ENCODE measurements around the gene PHF19. TPM values are rescaled to one million over a fixed set of nuclear protein-coding genes. Genes with fewer than 3 reads are reported as not detected.
A peak's percentile ranks its signal among the peaks of the same experiment; 100 is the strongest.

Gene PHF19
- total and polyA plus RNA-seq, 10 of the 15 experiments (the other 5 are each of a cell fraction or from before 2014, with no cell fraction given), result 26.0 to 133 (median 87.7) TPM

DNA sequence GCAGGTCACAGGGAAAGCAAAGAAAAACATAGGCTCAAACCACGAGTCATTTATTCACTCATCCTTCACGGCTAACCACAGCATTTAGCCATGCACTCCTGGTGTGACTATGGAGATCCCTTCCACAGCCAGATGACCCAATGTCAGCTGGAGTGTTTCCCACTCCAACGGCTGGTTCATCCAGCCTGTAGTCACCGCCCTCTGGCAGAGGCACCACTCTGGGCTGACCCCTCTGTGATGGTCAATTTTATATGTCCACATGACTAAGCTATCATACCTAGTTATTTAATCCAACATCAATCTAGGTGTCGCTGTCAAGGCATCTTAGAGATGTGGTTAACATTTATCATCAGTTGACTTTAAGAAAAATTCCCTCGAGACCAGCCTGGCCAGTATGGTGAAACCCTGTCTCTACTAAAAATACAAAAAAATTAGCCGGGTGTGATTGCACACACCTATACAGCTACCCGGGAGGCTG, 9.5 kb upstream of the PHF19 start (continued):
- TF ChIP-seq POLR2AphosphoS5 (IDR thresholded peaks at IDR 0.05; ENCODE audit: low read length), result no peak
- TF ChIP-seq, protein P1, sequence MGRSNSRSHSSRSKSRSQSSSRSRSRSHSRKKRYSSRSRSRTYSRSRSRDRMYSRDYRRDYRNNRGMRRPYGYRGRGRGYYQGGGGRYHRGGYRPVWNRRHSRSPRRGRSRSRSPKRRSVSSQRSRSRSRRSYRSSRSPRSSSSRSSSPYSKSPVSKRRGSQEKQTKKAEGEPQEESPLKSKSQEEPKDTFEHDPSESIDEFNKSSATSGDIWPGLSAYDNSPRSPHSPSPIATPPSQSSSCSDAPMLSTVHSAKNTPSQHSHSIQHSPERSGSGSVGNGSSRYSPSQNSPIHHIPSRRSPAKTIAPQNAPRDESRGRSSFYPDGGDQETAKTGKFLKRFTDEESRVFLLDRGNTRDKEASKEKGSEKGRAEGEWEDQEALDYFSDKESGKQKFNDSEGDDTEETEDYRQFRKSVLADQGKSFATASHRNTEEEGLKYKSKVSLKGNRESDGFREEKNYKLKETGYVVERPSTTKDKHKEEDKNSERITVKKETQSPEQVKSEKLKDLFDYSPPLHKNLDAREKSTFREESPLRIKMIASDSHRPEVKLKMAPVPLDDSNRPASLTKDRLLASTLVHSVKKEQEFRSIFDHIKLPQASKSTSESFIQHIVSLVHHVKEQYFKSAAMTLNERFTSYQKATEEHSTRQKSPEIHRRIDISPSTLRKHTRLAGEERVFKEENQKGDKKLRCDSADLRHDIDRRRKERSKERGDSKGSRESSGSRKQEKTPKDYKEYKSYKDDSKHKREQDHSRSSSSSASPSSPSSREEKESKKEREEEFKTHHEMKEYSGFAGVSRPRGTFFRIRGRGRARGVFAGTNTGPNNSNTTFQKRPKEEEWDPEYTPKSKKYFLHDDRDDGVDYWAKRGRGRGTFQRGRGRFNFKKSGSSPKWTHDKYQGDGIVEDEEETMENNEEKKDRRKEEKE (IDR thresholded peaks at IDR 0.05), result no peak
- TF ChIP-seq EED (IDR thresholded peaks at IDR 0.05; ENCODE audit: low read depth), result peak; percentile 75
- no peak for TF ChIP-seq ZBTB33 (IDR thresholded peaks at IDR 0.05)
- no peak for TF ChIP-seq STAT1 (conservative IDR thresholded peaks at IDR 0.05)
- TF ChIP-seq IKZF1 (conservative IDR thresholded peaks at IDR 0.05), result peak; percentile 77
- TF ChIP-seq MYC (IDR thresholded peaks at IDR 0.05; ENCODE audit: insufficient read depth, insufficient read length, insufficient replicate concordance, low read length, severe bottlenecking), result no peak
- no peak for TF ChIP-seq ZSCAN29 (IDR thresholded peaks at IDR 0.05)
- TF ChIP-seq MEF2B (IDR thresholded peaks at IDR 0.05; ENCODE audit: partially characterized antibody, poor library complexity, severe bottlenecking), result peak; percentile 85
- TF ChIP-seq DPF2 (IDR thresholded peaks at IDR 0.05), result peak; percentile 67
- no peak for TF ChIP-seq E4F1 (IDR thresholded peaks at IDR 0.05; ENCODE audit: borderline replicate concordance, partially characterized antibody)
- no peak for TF ChIP-seq YY1 (IDR thresholded peaks at IDR 0.05; ENCODE audit: low read depth, low read length)
- TF ChIP-seq WRNIP1 (IDR thresholded peaks at IDR 0.05; ENCODE audit: borderline replicate concordance, low read depth, low read length), result no peak
- TF ChIP-seq NFXL1 (IDR thresholded peaks at IDR 0.05; ENCODE audit: borderline replicate concordance), result no peak
- no peak for TF ChIP-seq ZNF217 (IDR thresholded peaks at IDR 0.05)

All from GM12878 (cell line).